Measurements from ENCODE around the gene CMTM1.
"Not testable (repeated sequence)": the region's sequence is repeated elsewhere in the genome, so short reads cannot be mapped to it uniquely, and the experiment has no call there.

The CMTM1 gene

GRCh38 chr16:66608241-66609138 lies 42.3 kb downstream of the CMTM1 start:
- peaks cover 46% of the 10 kb centered on the region for H3K36me3 ChIP-seq (replicated peaks)
- in situ Hi-C loops (cut with HindIII; ENCODE audit: low pct_ligation_motif_present, low sequenced_read_pairs), result no loop called here

DNA sequence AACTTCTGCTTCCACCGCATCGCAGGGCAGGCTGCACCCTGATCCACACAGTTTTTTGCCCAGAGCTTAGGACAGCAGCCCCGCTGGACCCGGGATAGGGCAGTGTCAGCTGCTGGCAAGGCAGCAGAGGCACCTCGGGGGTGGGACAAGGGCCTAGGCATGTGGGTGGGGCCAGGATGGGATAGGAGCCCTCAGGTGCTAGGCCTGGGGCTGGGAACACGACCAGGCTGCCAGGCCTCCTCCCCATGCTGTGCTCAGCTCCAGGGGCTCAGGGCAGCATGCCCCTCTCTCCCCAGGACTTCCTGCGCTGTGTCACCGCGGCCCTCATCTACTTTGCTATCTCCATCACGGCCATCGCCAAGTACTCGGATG lies 42.9 kb downstream of the CMTM1 start:
- H3K27me3 ChIP-seq (replicated peaks), result no peaks in the 10 kb centered on the region
- no peak overlapping the region for H3K4me3 ChIP-seq (ENCODE audit: low read depth, low read length)
- DNase-seq, result no peak
- in situ Hi-C loops (cut with HindIII; ENCODE audit: low pct_ligation_motif_present, low sequenced_read_pairs), result no loop called here
- TF ChIP-seq, protein P1, sequence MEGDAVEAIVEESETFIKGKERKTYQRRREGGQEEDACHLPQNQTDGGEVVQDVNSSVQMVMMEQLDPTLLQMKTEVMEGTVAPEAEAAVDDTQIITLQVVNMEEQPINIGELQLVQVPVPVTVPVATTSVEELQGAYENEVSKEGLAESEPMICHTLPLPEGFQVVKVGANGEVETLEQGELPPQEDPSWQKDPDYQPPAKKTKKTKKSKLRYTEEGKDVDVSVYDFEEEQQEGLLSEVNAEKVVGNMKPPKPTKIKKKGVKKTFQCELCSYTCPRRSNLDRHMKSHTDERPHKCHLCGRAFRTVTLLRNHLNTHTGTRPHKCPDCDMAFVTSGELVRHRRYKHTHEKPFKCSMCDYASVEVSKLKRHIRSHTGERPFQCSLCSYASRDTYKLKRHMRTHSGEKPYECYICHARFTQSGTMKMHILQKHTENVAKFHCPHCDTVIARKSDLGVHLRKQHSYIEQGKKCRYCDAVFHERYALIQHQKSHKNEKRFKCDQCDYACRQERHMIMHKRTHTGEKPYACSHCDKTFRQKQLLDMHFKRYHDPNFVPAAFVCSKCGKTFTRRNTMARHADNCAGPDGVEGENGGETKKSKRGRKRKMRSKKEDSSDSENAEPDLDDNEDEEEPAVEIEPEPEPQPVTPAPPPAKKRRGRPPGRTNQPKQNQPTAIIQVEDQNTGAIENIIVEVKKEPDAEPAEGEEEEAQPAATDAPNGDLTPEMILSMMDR (IDR thresholded peaks at IDR 0.05; ENCODE audit: low read depth, low read length, missing control alignments), result no peak
- peaks cover 51% of the 10 kb centered on the region for H3K36me3 ChIP-seq (replicated peaks)
- no peak overlapping the region for H3K27ac ChIP-seq

More at GRCh38 chr16:66608241-66609138, 42.3 kb downstream of the CMTM1 start:
- TF ChIP-seq, protein P1 (IDR thresholded peaks at IDR 0.05; ENCODE audit: low read depth, low read length, missing control alignments), result peak; percentile 95
- Histone ChIP-seq H3K27ac (no peak overlapping the region), H3K4me3 (ENCODE audit: low read depth, low read length) (no peak overlapping the region), H3K27me3 (replicated peaks) (no peaks in the 10 kb centered on the region)
- DNase-seq, result peak; percentile 82

DNA sequence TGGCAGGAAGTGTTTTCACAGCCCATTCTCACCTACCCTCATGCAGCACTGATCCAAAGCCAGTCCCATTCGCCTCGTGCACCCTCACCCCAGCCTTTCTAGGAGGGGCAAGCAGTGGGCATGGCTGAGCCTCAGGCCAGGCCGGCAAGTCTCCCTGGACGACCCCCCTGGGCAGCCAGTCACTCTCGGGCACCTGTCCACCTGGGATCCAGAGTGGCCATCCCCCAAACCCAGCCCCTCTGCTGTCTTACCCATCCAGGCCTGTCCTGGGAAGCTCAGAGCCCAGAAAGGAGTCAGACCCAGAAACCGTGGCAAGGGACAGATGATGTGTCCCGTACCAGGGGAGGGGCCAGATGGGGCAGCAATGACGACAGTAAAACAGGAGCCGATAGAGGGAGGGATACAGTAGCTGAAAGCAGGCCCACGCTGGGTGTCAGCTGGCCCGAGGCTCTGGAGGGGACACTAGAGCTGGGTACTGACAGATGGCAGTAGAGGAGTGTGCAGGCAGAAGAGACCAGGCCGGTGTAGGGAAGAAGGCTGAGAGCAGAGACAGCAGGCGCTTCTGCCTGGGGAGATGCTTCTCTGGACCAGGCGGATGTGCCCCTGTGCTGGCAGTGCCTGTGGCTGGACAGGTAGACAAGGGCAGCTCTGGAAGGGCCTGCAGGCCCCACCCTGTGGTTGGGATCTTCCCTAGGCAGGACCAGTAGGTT lies 44.0 kb downstream of the CMTM1 start:
- in situ Hi-C loops (cut with HindIII; ENCODE audit: low pct_ligation_motif_present, low sequenced_read_pairs), result no loop called here
- no peaks in the 10 kb centered on the region for H3K27me3 ChIP-seq (replicated peaks)
- peaks cover 53% of the 10 kb centered on the region for H3K36me3 ChIP-seq (replicated peaks)
- TF ChIP-seq, protein P1 (IDR thresholded peaks at IDR 0.05; ENCODE audit: low read depth, low read length, missing control alignments), result no peak
- no peak overlapping the region for H3K4me3 ChIP-seq (ENCODE audit: low read depth, low read length)
- no peak for DNase-seq
- no peak overlapping the region for H3K27ac ChIP-seq

DNA sequence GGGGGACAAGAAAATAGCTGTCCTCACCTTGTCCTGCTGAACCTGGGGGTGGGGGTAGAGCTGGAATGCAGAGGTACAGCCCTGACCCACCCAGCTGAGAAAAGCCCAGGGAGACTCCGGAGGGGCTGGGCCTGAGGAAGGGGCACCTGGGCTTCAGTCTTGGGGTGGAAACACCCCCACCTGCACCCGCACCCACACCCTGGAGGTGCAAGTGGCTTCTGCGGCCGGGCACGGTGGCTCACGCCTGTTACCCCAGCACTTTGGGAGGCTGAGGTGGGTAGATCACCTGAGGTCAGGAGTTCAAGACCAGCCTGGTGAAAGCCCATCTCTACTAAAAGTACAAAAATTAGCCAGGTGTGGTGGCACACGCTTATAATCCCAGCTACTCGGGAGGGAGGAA lies 45.7 kb downstream of the CMTM1 start:
- DNase-seq; H3K27me3 ChIP-seq (replicated peaks); H3K27ac ChIP-seq; in situ Hi-C loops (cut with HindIII; ENCODE audit: low pct_ligation_motif_present, low sequenced_read_pairs); H3K4me3 ChIP-seq (ENCODE audit: low read depth, low read length): not testable (repeated sequence)
- H3K36me3 ChIP-seq (replicated peaks), result peaks cover 53% of the 10 kb centered on the region

DNA sequence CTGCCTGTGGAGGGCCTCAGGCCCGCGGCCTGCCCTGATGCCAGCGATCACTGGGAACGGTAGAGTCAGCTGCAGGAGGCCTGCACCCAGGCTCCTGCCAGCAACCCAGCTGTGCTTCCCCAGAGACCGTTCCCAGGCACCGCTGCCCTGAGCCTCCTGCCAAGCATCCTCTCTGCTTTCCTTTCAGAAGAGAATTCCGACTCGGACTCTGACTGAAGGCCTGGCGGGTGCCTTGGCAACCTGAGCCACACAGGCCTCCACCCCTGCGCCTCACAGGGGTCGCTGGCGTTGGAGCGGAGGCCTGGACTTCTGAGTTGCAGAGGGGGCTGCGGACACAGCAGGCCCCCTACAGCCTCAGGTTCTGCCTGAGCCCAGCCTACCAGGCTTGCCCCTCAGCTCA lies 46.2 kb downstream of the CMTM1 start:
- no peaks in the 10 kb centered on the region for H3K27me3 ChIP-seq (replicated peaks)
- DNase-seq, result no peak
- H3K4me3 ChIP-seq (ENCODE audit: low read depth, low read length), result no peak overlapping the region
- in situ Hi-C loops (cut with HindIII; ENCODE audit: low pct_ligation_motif_present, low sequenced_read_pairs), result no loop called here
- no peak overlapping the region for H3K27ac ChIP-seq
- H3K36me3 ChIP-seq (replicated peaks), result peaks cover 53% of the 10 kb centered on the region
- TF ChIP-seq, protein P1 (IDR thresholded peaks at IDR 0.05; ENCODE audit: low read depth, low read length, missing control alignments), result no peak

- Histone ChIP-seq H3K36me3 (replicated peaks) (peaks cover 46% of the 10 kb centered on the region), H3K27me3 (replicated peaks) (no peaks in the 10 kb centered on the region), H3K4me3 (ENCODE audit: low read depth, low read length) (no peak overlapping the region), H3K27ac (no peak overlapping the region)
- DNase-seq, result no peak
- in situ Hi-C loops (cut with HindIII; ENCODE audit: low pct_ligation_motif_present, low sequenced_read_pairs), result no loop called here
- TF ChIP-seq, protein P1 (IDR thresholded peaks at IDR 0.05; ENCODE audit: low read depth, low read length, missing control alignments), result no peak
These were observed 48.0 kb downstream of the CMTM1 start for GRCh38 chr16:66614161-66614802.

All from brain microvascular endothelial cell (primary cell).